H1 (cell line): ENCODE data around the gene ARHGAP42. TPM values are rescaled to one million over a fixed set of nuclear protein-coding genes. Genes with fewer than 3 reads are reported as not detected.

Experiments
- BRCA1 ChIP-seq: IDR thresholded peaks from 2 replicates; pipeline ENCODE4 v1.6.1; 2012; ENCODE audit warnings: low read depth, low read length, improper control_type of control experiment
- CHD2 ChIP-seq: IDR thresholded peaks from 2 replicates; pipeline ENCODE4 v1.6.1; 2012; ENCODE audit warnings: low read length, improper control_type of control experiment
- CTBP2 ChIP-seq: IDR thresholded peaks from 2 replicates; pipeline ENCODE4 v1.7.0; 2011; ENCODE audit warnings: borderline replicate concordance, mild to moderate bottlenecking, moderate library complexity, mixed read lengths, low read length; ENCODE audit not compliant: insufficient read depth, insufficient read length
- polyA plus RNA-seq, 7 experiments: library from polyadenylated mRNA; depleted of rRNA in 3 of 7; stranded (reverse) in 5 of 7; unstranded in 2 of 7; fragments of >200 nt in 5 of 7; fragments of 200-250 nt in 2 of 7; gene quantifications; 1 replicate in 5 of 7; 2 replicates in 1 of 7; 4 replicates in 1 of 7; pipeline versions ENCODE4 v1.2.1 to v1.2.3, GENCODE V29; 2011 to 2013; ENCODE audit warnings: missing spikeins in 2 of 7, mixed read lengths in 2 of 7
- total RNA-seq: library from RNA; stranded (reverse); fragmentation: NEBNext Ultra II Directional; extraction: Animal tissue kit (Norgen Biotek cat#: 25700); gene quantifications from 2 replicates; pipeline ENCODE4 v1.2.1, GENCODE V29; 2021

The ARHGAP42 gene
- total and polyA plus RNA-seq, 2 of the 8 experiments (the other 6 are each of a cell fraction or from before 2014, with no cell fraction given) = 22.2 to 33.5 TPM

- TF ChIP-seq CTBP2 (no peak), BRCA1 (no peak), CHD2 (no peak)
Measured at GRCh38 chr11:100851147-100851546, 164.1 kb downstream of the ARHGAP42 start (continued).
